GM21528 (cell line): Measurements from ENCODE around the gene ABHD1.
"Not testable (repeated sequence)": the region's sequence is repeated elsewhere in the genome, so short reads cannot be mapped to it uniquely, and the experiment has no call there.

ENCODE experiments used
- ATAC-seq: cut with Tn5 transposase; IDR thresholded peaks from one replicate; pipeline ENCODE4 v1.9.1; 2021; ENCODE audit warnings: mild to moderate bottlenecking, moderate library complexity; ENCODE audit not compliant: unreplicated experiment, low FRiP score

The ABHD1 gene

GRCh38 chr2:27108221-27108620, 15.4 kb upstream of the ABHD1 start:
- no peak for ATAC-seq

DNA sequence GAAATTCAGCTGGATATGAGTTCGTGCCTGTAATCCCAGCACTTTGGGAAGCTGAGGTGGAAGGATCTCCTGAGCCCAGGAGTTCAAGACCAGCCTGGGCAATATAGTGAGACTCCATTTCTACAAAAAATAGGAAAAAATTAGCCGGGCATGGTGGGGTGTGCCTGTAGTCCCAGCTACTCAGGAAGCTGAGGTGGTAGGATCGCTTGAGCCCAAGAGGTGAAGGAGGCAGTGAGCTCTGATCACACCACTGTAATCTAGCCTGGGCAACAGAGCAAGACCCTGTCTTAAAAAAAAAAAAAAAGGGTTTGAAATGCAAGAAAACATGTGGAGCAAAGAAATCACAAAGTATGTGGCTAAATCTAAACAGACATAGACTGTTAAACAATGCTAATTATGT, 14.5 kb upstream of the ABHD1 start:
- no peak for ATAC-seq

DNA sequence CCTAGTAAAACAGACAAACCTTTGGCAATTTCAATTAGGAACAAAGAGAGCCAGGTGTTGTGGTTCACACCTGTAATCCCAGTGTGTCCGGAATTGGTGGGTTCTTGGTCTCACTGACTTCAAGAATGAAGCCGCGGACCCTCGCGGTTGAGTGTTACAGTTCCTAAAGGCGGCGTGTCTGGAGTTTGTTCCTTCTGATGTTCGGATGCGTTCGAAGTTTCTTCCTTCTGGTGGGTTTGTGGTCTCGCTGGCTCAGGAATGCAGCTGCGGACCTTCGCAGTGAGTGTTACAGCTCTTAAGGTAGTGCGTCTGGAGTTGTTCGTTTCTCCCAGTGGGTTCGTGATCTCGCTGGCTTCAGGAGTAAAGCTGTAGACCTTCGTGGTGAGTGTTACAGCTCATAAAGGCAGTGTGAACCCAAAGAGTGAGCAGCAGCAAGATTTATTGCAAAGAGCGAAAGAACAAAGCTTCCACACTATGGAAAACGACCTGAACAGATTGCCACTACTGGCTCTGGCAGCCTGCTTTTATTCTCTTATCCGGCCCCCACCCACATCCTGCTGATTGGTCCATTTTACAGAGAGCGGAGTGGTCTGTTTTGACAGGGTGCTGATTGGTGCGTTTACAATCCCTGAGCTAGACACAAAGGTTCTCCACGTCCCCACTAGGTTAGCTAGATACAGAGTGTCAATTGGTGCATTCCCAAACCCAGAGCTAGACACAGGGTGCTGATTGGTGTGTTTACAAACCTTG, 12.8 kb upstream of the ABHD1 start:
- not testable (repeated sequence) for ATAC-seq

GRCh38 chr2:27111392-27112078, 12.1 kb upstream of the ABHD1 start:
- not testable (repeated sequence) for ATAC-seq

GRCh38 chr2:27115519-27115918, 8.1 kb upstream of the ABHD1 start:
- ATAC-seq, result no peak

- ATAC-seq, result no peak
These were observed 5.6 kb upstream of the ABHD1 start for GRCh38 chr2:27117995-27118524.

DNA sequence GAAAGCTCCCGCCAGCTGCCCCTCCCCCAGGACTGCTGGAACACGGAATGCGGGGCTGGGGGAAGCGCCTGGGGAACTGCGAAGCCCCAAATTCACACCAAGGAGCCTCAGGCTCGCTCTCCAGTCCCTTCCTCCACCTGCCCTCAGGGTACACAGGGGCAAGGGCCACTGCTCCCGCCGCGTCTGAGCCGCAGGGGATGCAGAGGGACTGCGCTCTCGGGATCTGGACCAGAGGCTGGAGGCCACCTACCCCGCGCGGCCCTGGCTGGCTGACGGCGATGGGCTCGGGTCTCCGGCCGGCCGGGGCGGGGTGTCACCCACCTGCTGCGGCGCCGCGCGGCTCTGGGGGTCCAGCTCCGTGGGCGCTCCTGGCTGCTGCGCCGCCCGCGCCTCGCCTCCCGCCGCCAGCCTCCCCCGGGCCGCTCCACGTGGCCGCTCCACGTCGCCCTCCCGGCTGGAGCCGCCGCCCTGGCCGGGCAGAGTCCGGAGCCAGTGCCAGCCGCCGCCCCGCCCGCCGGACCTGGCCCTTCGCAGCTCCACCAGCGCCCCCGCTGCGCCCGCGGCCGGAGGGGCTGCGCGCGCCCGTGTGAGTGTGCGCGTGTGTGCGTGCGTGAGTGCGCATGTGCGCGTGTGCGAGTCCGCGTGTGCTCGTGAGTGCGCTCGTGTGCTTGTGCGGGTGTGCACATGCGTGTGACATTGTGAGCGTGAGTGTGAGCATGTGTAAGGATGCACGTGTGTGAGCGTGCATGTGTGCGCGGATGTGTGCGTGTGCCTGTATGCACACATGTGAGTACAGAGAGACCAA, 4.9 kb upstream of the ABHD1 start, which contains the start of gene CGREF1:
CGREF1 (minus strand) TSS at position 604 of the 805 bp plus-strand sequence. CDS start 14,762 bp downstream, outside the sequence.
- ATAC-seq, result no peak

GRCh38 chr2:27119330-27119670, 4.3 kb upstream of the ABHD1 start:
- not testable (repeated sequence) for ATAC-seq

- ATAC-seq, result no peak
These were observed 1.7 kb upstream of the ABHD1 start for GRCh38 chr2:27121906-27122305.

GRCh38 chr2:27122791-27123190, 824 bp upstream of the ABHD1 start:
- no peak for ATAC-seq

DNA sequence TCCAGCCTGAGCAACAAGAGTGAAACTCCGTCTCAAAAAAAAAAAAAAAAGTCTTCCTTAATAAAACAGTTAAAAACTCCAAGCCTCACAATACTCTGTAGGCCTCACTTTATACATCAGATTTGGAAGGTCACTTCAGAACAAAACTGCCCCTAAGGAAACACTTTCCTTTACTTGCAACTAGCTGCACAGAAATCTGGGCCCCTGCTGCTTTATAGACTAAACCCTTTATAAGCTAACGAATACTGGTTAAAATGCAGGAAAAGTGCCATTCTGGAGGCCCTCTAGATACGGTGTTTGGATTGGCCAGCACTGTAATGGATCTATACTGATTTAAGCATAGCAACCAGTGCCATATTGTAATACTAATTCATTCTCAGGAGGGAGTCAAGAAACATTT, 1.5 kb downstream of the ABHD1 start:
- no peak for ATAC-seq

DNA sequence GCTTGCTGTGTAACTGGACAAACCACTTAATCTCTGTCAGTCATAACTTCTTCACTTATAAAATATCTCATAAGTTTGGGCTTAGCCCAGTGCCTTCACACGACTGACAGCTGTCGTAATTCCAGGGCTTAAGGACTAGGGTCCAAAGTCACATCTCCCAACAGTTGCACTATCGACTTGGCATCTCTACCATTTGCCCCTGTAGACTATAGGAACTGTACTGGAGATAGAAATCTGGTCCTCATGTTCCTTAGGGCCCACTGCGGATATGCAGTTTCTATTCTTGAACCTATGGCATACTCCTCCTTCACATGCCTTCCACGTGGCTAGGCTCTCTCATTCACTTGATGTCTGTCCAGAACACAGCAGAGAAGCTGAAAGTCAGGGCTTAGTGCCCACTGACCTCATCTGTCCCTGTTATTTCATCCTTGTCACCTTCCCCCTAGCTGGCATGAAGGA, 2.7 kb downstream of the ABHD1 start:
- no peak for ATAC-seq

DNA sequence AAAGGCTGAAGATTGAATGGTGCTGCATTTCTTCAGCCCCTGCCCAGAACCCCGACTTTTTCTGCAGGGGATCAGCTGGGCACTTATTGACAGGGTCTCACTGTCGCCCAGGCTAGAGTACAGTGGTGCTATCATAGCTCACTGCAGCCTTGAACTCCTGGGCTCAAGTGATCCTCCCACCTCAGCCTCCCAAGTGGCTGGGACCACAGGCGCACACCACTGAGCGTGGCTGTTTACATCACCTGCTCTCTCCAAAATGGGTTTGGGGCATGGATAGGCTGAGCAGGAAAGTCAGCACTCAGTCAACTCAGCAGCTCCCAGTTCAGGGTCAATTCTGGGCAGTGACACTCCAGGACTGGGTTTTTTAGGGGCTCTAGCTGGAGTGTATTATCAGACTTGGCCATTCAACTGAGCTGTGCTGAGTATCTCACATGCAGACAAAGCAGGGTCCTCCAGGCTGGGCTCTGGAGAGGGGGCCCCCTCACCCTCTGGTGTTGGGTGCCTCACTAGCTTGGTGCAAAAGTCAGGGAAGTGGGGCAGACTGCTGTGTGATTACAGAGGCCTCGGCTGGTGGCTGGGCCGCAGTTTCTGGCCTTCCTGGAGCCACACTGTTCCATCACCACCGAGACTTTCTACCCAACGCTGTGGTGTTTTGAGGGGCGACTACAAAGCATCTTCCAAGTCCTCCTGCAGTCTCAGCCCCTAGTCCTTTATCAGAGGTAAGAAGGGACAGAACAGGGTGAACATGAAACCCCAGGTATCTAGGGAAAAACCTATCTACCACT, 4.5 kb downstream of the ABHD1 start:
- ATAC-seq, result no peak

DNA sequence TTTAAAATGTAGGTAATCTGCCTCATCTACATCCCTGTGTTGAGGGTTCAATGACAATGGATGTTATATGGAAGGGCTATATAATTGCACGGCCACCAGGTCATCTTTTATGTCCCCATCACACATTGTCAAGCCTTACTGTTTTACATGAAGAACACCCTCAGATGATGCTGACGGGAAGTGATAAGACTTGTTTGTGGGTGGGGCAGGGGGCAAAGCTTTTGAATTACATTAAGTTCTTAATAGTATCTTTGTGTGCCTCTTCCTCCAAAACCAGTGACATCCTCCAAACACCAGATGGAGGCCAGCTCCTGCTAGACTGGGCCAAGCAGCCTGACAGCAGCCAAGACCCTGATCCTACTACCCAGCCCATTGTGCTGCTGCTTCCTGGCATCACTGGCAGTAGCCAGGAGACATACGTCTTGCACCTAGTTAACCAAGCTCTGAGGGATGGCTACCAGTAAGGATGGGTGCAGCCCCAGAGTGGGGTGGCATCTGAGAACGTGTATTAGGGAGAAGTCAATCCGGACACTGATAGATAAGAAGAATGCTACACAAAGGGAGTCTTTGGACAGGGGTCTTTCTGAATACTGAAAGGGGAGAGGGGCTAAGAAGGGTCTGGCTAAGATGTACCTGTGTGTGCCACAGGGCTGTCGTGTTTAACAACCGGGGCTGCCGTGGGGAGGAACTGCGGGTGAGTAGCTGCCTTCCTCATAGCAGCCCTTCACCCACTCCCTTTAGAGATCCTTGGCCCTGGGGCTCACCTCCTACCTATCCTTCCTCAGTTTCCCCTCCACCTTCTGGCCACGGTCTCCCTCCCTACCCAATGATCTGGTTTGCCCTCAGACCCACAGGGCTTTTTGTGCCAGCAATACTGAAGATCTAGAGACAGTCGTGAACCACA, 5.3 kb downstream of the ABHD1 start:
- no peak for ATAC-seq

GRCh38 chr2:27130396-27130795, 6.8 kb downstream of the ABHD1 start:
- ATAC-seq, result no peak

GRCh38 chr2:27131429-27131828, 7.8 kb downstream of the ABHD1 start:
- no peak for ATAC-seq

DNA sequence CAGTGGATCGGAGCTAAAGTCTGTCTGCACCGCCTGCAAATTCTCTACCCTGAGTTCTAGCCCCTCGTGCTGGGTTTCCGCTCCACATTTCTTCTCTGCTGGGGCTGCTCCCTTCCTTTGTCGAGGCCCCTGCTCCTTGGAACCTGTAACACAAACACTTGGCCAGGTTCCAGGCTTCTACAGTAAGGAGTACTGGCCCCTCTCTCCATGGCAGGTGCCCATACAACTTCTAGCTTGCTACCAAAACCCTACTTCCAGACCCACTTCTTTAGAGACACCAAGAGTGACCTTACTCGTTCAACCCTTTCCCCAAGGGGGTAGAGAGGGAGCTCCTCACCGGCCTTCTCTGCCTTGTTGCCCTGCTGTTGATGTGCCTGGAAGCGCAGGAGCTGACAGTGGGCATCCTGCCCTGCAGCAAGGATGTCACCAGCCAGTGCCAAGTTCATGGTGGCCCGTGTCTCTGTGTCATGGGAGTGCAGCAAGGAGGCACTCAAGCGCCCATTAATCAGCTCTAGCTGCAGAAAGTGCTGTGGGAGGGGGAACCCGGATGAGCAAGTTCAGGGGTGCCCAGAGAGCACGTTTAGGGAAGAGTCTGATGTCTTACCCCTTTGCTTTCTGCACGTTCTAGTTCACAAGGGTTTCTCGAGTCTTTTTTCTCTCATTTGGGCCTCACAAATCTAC, 9.7 kb downstream of the ABHD1 start:
- ATAC-seq, result no peak

- ATAC-seq, result peak; percentile 77
These were observed 10.5 kb downstream of the ABHD1 start, which contains the start of gene PREB for GRCh38 chr2:27133905-27134780. TSS of gene PREB (minus strand) at chr2:27134636. CDS start at chr2:27134421, 215 bp downstream.
